ENCODE results near the gene ABCD2.

The ABCD2 gene

DNA sequence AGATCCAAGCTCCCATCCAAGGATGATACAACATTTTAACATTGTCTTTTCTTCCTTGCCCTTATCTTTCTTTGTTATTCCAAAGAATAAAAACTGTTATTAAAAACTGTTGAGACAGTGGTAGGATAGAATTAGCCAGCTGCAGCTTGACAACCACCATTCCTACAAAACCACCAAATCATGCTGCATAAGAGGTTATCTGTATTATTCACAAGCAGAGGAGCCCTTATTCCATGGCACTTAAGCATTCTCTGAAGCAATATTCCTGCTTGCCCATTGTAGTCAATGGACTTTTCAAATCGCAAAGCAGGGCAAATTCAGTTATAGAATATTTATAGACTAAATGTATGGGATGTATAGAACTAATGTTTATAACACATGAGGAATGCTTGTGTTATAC lies 3.4 kb downstream of the ABCD2 start:
- no peak for TF ChIP-seq CTCF (IDR thresholded peaks at IDR 0.05; ENCODE audit: insufficient read depth, low read depth, low read length, missing control alignments)
- DNase-seq (ENCODE audit: low read depth) = no peak
- H3K4me3 ChIP-seq (ENCODE audit: low read length) = no peak overlapping the region

GRCh38 chr12:39613525-39613924 lies 6.1 kb downstream of the ABCD2 start:
- DNase-seq (ENCODE audit: low read depth) = no peak
- no peak for TF ChIP-seq CTCF (IDR thresholded peaks at IDR 0.05; ENCODE audit: insufficient read depth, low read depth, low read length, missing control alignments)

GRCh38 chr12:39612250-39612649 lies 7.4 kb downstream of the ABCD2 start:
- no peak for TF ChIP-seq CTCF (IDR thresholded peaks at IDR 0.05; ENCODE audit: insufficient read depth, low read depth, low read length, missing control alignments)
- H3K4me3 ChIP-seq (ENCODE audit: low read length) = no peak overlapping the region
- no peak for DNase-seq (ENCODE audit: low read depth)

More at GRCh38 chr12:39613525-39613924, 6.1 kb downstream of the ABCD2 start:
- H3K4me3 ChIP-seq (ENCODE audit: low read length) = no peak overlapping the region

- no peak for TF ChIP-seq CTCF (IDR thresholded peaks at IDR 0.05; ENCODE audit: insufficient read depth, low read depth, low read length, missing control alignments)
- no peak overlapping the region for H3K4me3 ChIP-seq (ENCODE audit: low read length)
- DNase-seq (ENCODE audit: low read depth) = no peak
Observed at GRCh38 chr12:39611818-39612217, 7.8 kb downstream of the ABCD2 start.

DNA sequence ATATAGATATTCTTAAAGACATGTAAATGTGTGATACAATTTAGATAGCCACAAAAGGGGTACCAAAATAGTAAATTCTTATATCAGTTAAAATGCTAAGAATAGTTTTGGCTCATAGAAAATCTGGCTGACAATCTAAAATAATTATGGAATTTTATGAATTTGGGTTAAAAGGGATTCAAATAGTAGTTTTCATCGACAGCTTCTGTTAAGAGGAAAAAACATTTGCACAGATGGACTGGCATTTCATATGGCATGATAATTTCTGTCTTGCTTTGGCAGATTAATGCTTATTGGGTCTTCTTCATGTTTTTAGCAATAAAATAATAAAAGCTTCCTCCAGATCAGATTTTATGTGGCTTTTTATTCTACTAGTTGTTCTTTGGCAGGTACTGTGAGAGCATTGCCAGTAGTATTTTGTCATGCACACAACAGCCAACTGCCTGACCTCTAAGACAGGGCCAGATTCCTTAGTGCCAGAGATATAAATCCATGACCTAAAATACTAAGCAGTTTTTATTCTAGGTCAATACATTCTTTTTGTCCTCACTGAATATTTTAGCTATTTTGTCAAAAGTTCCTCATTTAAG lies 9.1 kb downstream of the ABCD2 start:
- DNase-seq (ENCODE audit: low read depth) = no peak
- no peak overlapping the region for H3K4me3 ChIP-seq (ENCODE audit: low read length)
- TF ChIP-seq CTCF (IDR thresholded peaks at IDR 0.05; ENCODE audit: insufficient read depth, low read depth, low read length, missing control alignments) = no peak

- TF ChIP-seq CTCF (IDR thresholded peaks at IDR 0.05; ENCODE audit: insufficient read depth, low read depth, low read length, missing control alignments) = no peak
- no peak overlapping the region for H3K4me3 ChIP-seq (ENCODE audit: low read length)
- DNase-seq (ENCODE audit: low read depth) = peak; percentile 6
Observed at GRCh38 chr12:39606712-39607423, 12.7 kb downstream of the ABCD2 start.

DNA sequence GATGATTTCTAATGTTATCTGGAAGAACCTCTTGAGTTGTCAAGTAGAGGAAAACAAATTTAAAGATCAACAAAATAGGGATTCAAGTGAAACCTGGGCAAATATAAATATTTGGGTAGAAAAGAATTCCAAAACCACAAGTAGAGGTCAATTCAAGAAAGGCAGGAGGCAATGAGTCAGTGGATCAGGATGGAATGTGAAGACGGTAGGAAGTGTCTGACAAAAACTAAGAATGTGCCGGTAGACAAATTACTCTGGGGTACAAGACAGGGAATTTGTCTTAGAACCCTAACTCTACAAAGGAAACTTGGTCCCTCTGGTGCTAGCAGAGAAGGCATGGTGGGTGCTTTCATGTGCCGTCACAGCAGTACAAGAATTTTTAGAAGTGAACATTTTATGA lies 13.6 kb downstream of the ABCD2 start:
- H3K4me3 ChIP-seq (ENCODE audit: low read length) = no peak overlapping the region
- DNase-seq (ENCODE audit: low read depth) = peak; percentile 59
- no peak for TF ChIP-seq CTCF (IDR thresholded peaks at IDR 0.05; ENCODE audit: insufficient read depth, low read depth, low read length, missing control alignments)

Measured in epithelial cell of esophagus (primary cell).